ENCODE results near the gene SPPL2A.

DNA sequence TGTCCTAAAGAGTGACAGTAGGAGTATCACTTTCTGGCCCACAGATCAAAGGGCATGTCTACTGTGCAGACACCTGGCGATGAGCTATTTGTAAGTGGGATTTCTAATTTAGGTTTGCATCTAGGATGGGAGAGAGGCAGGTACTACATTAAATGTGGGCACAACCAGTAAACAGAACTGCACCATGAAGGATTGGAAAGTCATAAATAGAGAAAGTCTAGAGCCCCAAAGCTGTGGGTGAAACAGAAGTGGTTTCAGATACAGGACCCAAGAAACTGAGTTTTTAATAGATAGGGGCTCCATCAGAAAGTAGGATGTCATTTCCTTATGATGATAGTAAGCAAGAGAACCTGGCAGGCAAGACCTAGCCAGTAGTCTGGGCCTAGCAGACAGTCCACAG lies 35.2 kb upstream of the SPPL2A start:
- TF ChIP-seq, protein P1, sequence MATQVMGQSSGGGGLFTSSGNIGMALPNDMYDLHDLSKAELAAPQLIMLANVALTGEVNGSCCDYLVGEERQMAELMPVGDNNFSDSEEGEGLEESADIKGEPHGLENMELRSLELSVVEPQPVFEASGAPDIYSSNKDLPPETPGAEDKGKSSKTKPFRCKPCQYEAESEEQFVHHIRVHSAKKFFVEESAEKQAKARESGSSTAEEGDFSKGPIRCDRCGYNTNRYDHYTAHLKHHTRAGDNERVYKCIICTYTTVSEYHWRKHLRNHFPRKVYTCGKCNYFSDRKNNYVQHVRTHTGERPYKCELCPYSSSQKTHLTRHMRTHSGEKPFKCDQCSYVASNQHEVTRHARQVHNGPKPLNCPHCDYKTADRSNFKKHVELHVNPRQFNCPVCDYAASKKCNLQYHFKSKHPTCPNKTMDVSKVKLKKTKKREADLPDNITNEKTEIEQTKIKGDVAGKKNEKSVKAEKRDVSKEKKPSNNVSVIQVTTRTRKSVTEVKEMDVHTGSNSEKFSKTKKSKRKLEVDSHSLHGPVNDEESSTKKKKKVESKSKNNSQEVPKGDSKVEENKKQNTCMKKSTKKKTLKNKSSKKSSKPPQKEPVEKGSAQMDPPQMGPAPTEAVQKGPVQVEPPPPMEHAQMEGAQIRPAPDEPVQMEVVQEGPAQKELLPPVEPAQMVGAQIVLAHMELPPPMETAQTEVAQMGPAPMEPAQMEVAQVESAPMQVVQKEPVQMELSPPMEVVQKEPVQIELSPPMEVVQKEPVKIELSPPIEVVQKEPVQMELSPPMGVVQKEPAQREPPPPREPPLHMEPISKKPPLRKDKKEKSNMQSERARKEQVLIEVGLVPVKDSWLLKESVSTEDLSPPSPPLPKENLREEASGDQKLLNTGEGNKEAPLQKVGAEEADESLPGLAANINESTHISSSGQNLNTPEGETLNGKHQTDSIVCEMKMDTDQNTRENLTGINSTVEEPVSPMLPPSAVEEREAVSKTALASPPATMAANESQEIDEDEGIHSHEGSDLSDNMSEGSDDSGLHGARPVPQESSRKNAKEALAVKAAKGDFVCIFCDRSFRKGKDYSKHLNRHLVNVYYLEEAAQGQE (IDR thresholded peaks at IDR 0.05): no peak
- TF ChIP-seq, protein P2, sequence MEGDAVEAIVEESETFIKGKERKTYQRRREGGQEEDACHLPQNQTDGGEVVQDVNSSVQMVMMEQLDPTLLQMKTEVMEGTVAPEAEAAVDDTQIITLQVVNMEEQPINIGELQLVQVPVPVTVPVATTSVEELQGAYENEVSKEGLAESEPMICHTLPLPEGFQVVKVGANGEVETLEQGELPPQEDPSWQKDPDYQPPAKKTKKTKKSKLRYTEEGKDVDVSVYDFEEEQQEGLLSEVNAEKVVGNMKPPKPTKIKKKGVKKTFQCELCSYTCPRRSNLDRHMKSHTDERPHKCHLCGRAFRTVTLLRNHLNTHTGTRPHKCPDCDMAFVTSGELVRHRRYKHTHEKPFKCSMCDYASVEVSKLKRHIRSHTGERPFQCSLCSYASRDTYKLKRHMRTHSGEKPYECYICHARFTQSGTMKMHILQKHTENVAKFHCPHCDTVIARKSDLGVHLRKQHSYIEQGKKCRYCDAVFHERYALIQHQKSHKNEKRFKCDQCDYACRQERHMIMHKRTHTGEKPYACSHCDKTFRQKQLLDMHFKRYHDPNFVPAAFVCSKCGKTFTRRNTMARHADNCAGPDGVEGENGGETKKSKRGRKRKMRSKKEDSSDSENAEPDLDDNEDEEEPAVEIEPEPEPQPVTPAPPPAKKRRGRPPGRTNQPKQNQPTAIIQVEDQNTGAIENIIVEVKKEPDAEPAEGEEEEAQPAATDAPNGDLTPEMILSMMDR (IDR thresholded peaks at IDR 0.05; ENCODE audit: low read depth, low read length, missing input control): no peak
- TF ChIP-seq, protein P3, sequence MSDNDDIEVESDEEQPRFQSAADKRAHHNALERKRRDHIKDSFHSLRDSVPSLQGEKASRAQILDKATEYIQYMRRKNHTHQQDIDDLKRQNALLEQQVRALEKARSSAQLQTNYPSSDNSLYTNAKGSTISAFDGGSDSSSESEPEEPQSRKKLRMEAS (IDR thresholded peaks at IDR 0.05): no peak
- TF ChIP-seq RXRA (IDR thresholded peaks at IDR 0.05): no peak
- TF ChIP-seq JUND (IDR thresholded peaks at IDR 0.05): no peak
- no peak for TF ChIP-seq TAF1 (conservative IDR thresholded peaks at IDR 0.05)
- TF ChIP-seq RAD21 (IDR thresholded peaks at IDR 0.05): no peak
- TF ChIP-seq YY1 (IDR thresholded peaks at IDR 0.05): no peak

Measured in liver (tissue), 3 donors.